Endothelial cell of umbilical vein (primary cell): Measurements from ENCODE around the gene NUP43.

Experiments
- EZH2 ChIP-seq: IDR thresholded peaks from 2 replicates; pipeline ENCODE4 v1.6.1; 2012; ENCODE audit warnings: borderline replicate concordance, low read depth, mild to moderate bottlenecking, moderate library complexity, low read length, inconsistent platforms; ENCODE audit not compliant: severe bottlenecking
- JUN ChIP-seq: IDR thresholded peaks from 2 replicates; pipeline ENCODE4 v1.6.1; 2011; ENCODE audit warnings: borderline replicate concordance, low read depth; ENCODE audit not compliant: insufficient read length, insufficient read depth
- MYC ChIP-seq: IDR thresholded peaks from one replicate; pipeline ENCODE4 v1.6.1; 2011; ENCODE audit warnings: mild to moderate bottlenecking, low read depth, low read length
- POLR2A ChIP-seq: IDR thresholded peaks from 2 replicates; pipeline ENCODE4 v1.6.1; 2012; ENCODE audit warnings: low read depth, mild to moderate bottlenecking, control low read depth, low read length
- POLR2AphosphoS5 ChIP-seq: IDR thresholded peaks from 2 replicates; pipeline ENCODE4 v1.6.1; 2012; ENCODE audit warnings: low read depth, mild to moderate bottlenecking, control low read depth, low read length, moderate library complexity; ENCODE audit not compliant: insufficient read depth
- TF ChIP-seq, protein P1 (sequence below), 2 donors: IDR thresholded peaks; 1 replicate in 1 of 2; 2 replicates in 1 of 2; pipeline ENCODE4 v1.5.1; 2011; ENCODE audit warnings: low read length in 2 of 2, mild to moderate bottlenecking in 2 of 2, moderate library complexity in 2 of 2, control low read depth in 1 of 2, inconsistent platforms in 1 of 2, low read depth in 1 of 2; ENCODE audit not compliant: insufficient read depth in 1 of 2; ENCODE audit errors: extremely low read depth in 1 of 2

DNA sequence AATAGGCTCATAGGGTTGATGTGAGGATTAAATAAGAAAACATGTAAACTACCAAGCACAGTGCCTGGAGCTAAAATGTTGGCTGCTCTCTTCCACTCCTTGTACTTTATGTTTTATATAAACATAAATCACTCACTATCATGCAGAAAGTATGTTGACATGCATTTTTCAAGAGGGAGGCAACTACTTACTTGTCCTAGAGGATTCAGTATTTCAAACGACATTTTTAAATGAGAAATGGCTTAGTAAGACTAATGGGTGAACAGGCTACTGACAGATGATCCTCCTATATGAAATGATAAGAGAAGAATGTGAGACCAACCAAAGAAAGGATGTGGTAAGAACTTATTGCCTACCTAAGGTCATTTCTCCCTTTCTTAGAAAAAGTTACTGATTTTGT is 49.4 kb downstream of the NUP43 start:
- TF ChIP-seq EZH2, result no peak
- no peak for TF ChIP-seq MYC
- TF ChIP-seq POLR2A, result no peak
- TF ChIP-seq, protein P1, sequence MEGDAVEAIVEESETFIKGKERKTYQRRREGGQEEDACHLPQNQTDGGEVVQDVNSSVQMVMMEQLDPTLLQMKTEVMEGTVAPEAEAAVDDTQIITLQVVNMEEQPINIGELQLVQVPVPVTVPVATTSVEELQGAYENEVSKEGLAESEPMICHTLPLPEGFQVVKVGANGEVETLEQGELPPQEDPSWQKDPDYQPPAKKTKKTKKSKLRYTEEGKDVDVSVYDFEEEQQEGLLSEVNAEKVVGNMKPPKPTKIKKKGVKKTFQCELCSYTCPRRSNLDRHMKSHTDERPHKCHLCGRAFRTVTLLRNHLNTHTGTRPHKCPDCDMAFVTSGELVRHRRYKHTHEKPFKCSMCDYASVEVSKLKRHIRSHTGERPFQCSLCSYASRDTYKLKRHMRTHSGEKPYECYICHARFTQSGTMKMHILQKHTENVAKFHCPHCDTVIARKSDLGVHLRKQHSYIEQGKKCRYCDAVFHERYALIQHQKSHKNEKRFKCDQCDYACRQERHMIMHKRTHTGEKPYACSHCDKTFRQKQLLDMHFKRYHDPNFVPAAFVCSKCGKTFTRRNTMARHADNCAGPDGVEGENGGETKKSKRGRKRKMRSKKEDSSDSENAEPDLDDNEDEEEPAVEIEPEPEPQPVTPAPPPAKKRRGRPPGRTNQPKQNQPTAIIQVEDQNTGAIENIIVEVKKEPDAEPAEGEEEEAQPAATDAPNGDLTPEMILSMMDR (IDR thresholded peaks at IDR 0.05; ENCODE audit: extremely low read depth in 1 of 2, insufficient read depth in 1 of 2, low read depth in 1 of 2, low read length in 2 of 2), result no peak
- TF ChIP-seq JUN, result no peak
- no peak for TF ChIP-seq POLR2AphosphoS5
